GM18520 (cell line): ENCODE data around the gene NSD1.

Experiments
- ATAC-seq: cut with Tn5 transposase; IDR thresholded peaks from one replicate; pipeline ENCODE4 v1.9.1; 2021; ENCODE audit not compliant: unreplicated experiment

NSD1 gene

GRCh38 chr5:177346820-177347219 is 213.2 kb downstream of the NSD1 start:
- no peak for ATAC-seq

GRCh38 chr5:177347699-177348098 is 214.1 kb downstream of the NSD1 start:
- no peak for ATAC-seq

- ATAC-seq = no peak
These were observed 215.7 kb downstream of the NSD1 start for GRCh38 chr5:177349362-177349647.

GRCh38 chr5:177349762-177350161 is 216.2 kb downstream of the NSD1 start:
- ATAC-seq = no peak
